ENCODE data around the gene SH3BGRL3. TPM values are rescaled to one million over a fixed set of nuclear protein-coding genes. Genes with fewer than 3 reads are reported as not detected.
"Not testable (repeated sequence)": the region's sequence is repeated elsewhere in the genome, so short reads cannot be mapped to it uniquely, and the experiment has no call there.

Gene SH3BGRL3
- 140 TPM for total RNA-seq
- 180 TPM for polyA plus RNA-seq (ENCODE audit: insufficient read depth, low read depth, low replicate concordance)
- long read RNA-seq, donor 1, transcript SH3BGRL3-201 (3 exons, 1,661 nt) = major isoform, 92 of 129 reads
- long read RNA-seq, donor 1, partial matches to known transcripts = 33 of 129 reads
- long read RNA-seq, donor 1, other reads (novel, unspliced or antisense) = 0 of 129 reads
- long read RNA-seq, donor 2, transcript SH3BGRL3-201 (3 exons, 1,661 nt) = major isoform, 77 of 82 reads
- long read RNA-seq, donor 2, partial matches to known transcripts = 5 of 82 reads
- long read RNA-seq, donor 2, other reads (novel, unspliced or antisense) = 0 of 82 reads
- long read RNA-seq, donor 3, transcript SH3BGRL3-201 (3 exons, 1,661 nt) = major isoform, 92 of 103 reads
- long read RNA-seq, donor 3, transcript SH3BGRL3-202 (2 exons, 768 nt) = minor isoform, 6 of 103 reads
- long read RNA-seq, donor 3, partial matches to known transcripts = 5 of 103 reads
- long read RNA-seq, donor 3, other reads (novel, unspliced or antisense) = 0 of 103 reads
- long read RNA-seq, donor 4, transcript SH3BGRL3-201 (3 exons, 1,661 nt) = major isoform, 67 of 68 reads
- long read RNA-seq, donor 4, partial matches to known transcripts = 0 of 68 reads
- long read RNA-seq, donor 4, other reads (novel, unspliced or antisense) = 0 of 68 reads
- long read RNA-seq, donor 5, transcript SH3BGRL3-201 (3 exons, 1,661 nt) = major isoform, 7 of 8 reads
- long read RNA-seq, donor 5, partial matches to known transcripts = 0 of 8 reads
- long read RNA-seq, donor 5, other reads (novel, unspliced or antisense) = 0 of 8 reads
- long read RNA-seq, donor 6, transcript SH3BGRL3-201 (3 exons, 1,661 nt) = major isoform, 62 of 63 reads
- long read RNA-seq, donor 6, partial matches to known transcripts = 0 of 63 reads
- long read RNA-seq, donor 6, other reads (novel, unspliced or antisense) = 0 of 63 reads
- long read RNA-seq, donor 7, transcript SH3BGRL3-201 (3 exons, 1,661 nt) = major isoform, 99 of 110 reads
- long read RNA-seq, donor 7, partial matches to known transcripts = 1 of 110 reads
- long read RNA-seq, donor 7, other reads (novel, unspliced or antisense) = 6 of 110 reads
- long read RNA-seq, donor 8, transcript SH3BGRL3-202 (2 exons, 768 nt) = minor isoform, 6 of 151 reads
- long read RNA-seq, donor 8, transcript SH3BGRL3-201 (3 exons, 1,661 nt) = major isoform, 114 of 151 reads
- long read RNA-seq, donor 8, partial matches to known transcripts = 31 of 151 reads
- long read RNA-seq, donor 8, other reads (novel, unspliced or antisense) = 0 of 151 reads
- long read RNA-seq, donor 9, transcript SH3BGRL3-201 (3 exons, 1,661 nt) = major isoform, 55 of 61 reads
- long read RNA-seq, donor 9, partial matches to known transcripts = 5 of 61 reads
- long read RNA-seq, donor 9, other reads (novel, unspliced or antisense) = 0 of 61 reads
- long read RNA-seq, donor 10, transcript SH3BGRL3-201 (3 exons, 1,661 nt) = major isoform, 68 of 84 reads
- long read RNA-seq, donor 10, partial matches to known transcripts = 12 of 84 reads
- long read RNA-seq, donor 10, other reads (novel, unspliced or antisense) = 0 of 84 reads

DNA sequence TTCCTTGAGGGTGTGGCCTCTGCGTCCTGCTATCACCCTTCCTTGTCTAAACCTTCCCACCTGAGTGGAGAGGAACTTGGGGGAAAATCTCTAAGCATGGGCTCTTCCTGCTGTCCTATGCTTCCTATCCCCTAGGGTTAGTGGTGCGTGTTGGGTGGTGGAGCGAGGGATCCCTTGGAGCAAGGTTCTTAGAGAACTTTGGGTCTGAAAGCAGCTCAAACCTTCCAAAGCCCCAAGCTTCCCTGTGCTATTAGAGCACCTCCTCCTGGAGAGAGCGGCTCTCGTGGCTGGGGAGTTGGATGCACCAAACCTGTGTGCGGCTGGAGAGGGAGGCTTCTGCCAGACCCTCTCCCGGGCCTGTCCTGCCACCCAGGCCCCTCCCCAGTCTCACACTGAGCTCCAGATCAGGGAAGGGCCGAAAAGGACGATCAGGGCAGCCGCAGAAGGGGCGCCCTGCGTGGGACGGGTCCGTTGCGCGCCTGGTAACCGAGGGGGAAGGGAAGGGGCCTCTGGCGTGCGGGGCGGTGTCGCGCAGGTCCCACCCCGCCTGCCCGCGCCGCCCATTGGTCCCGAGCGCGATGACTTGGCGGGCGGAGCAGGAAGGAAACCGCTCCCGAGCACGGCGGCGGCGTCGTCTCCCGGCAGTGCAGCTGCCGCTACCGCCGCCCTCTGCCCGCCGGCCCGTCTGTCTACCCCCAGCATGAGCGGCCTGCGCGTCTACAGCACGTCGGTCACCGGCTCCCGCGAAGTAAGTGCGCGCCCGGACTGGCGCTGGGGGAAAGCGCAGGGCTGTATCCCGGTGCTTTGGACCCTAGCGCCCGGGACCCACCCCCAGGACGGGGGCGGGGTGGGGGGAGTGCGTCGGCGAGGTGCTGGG lies at the start of gene SH3BGRL3:
SH3BGRL3 (plus strand) TSS at position 631 of the 877 bp plus-strand sequence; CDS start at position 701, 70 bp downstream.
- H3K27me3 ChIP-seq (ENCODE audit: control insufficient read depth, insufficient read depth, low read length) = no peaks in the 10 kb centered on the region
- H3K27ac ChIP-seq (ENCODE audit: low read depth in 2 of 2, low read length in 2 of 2) = peak within 1 kb of the TSS; percentile 83 to 84
- H3K9ac ChIP-seq (ENCODE audit: low read length in 3 of 3) = peak within 1 kb of the TSS; percentile 47 to 82 (median 62)
- peak; percentile 84 to 96 (median 91) for DNase-seq
- peaks cover 9 to 39% (median 35%) of the 10 kb centered on the region in 3 donors for H3K4me1 ChIP-seq (ENCODE audit: control insufficient read depth in 2 of 3, insufficient read depth in 2 of 3, low read depth in 1 of 3, low read length in 3 of 3)
- H3K4me3 ChIP-seq (ENCODE audit: low read length in 3 of 3) = peak within 1 kb of the TSS; percentile 56 to 73 (median 62)
- TF ChIP-seq, protein P1, sequence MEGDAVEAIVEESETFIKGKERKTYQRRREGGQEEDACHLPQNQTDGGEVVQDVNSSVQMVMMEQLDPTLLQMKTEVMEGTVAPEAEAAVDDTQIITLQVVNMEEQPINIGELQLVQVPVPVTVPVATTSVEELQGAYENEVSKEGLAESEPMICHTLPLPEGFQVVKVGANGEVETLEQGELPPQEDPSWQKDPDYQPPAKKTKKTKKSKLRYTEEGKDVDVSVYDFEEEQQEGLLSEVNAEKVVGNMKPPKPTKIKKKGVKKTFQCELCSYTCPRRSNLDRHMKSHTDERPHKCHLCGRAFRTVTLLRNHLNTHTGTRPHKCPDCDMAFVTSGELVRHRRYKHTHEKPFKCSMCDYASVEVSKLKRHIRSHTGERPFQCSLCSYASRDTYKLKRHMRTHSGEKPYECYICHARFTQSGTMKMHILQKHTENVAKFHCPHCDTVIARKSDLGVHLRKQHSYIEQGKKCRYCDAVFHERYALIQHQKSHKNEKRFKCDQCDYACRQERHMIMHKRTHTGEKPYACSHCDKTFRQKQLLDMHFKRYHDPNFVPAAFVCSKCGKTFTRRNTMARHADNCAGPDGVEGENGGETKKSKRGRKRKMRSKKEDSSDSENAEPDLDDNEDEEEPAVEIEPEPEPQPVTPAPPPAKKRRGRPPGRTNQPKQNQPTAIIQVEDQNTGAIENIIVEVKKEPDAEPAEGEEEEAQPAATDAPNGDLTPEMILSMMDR (IDR thresholded peaks at IDR 0.05; ENCODE audit: borderline replicate concordance, extremely low read depth, insufficient read depth) = no peak
- no peaks in the 10 kb centered on the region for H3K9me3 ChIP-seq (ENCODE audit: control insufficient read depth in 2 of 3, insufficient read depth in 1 of 3, low read length in 3 of 3)
- intact Hi-C loops (cut with DNase I) = no loop called here
- peaks cover 0 to 2% (median 0%) of the 10 kb centered on the region in 3 donors for H3K36me3 ChIP-seq (ENCODE audit: control insufficient read depth in 2 of 3, insufficient read depth in 3 of 3, low read length in 3 of 3)
- FAIRE-seq = no peak

DNA sequence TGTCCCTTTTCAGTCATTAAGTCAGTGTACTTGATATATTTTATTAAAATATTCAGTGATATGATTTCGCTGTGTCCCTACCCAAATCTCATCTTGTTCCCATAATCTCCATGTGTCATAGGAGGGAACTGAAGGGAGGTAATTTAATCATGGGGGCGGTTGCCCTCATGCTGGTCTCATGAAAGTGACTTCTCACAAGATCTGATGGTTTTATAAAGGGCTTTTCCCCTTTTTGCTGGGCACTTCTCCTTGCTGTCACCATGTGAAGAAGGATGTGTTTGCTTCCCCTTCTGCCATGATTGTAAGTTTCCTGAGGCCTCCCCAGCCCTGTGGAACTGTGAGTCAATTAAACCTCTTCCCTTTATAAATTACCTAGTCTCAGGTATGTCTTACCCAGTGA lies 49.2 kb upstream of the SH3BGRL3 start:
- H3K4me1 ChIP-seq (ENCODE audit: control insufficient read depth in 2 of 3, insufficient read depth in 2 of 3, low read depth in 1 of 3, low read length in 3 of 3); H3K36me3 ChIP-seq (ENCODE audit: control insufficient read depth in 2 of 3, insufficient read depth in 3 of 3, low read length in 3 of 3); FAIRE-seq; H3K4me3 ChIP-seq (ENCODE audit: low read length in 3 of 3); H3K9ac ChIP-seq (ENCODE audit: low read length in 3 of 3); H3K27ac ChIP-seq (ENCODE audit: low read depth in 2 of 2, low read length in 2 of 2); intact Hi-C loops (cut with DNase I); DNase-seq; H3K27me3 ChIP-seq (ENCODE audit: control insufficient read depth, insufficient read depth, low read length); H3K9me3 ChIP-seq (ENCODE audit: control insufficient read depth in 2 of 3, insufficient read depth in 1 of 3, low read length in 3 of 3): not testable (repeated sequence)

DNA sequence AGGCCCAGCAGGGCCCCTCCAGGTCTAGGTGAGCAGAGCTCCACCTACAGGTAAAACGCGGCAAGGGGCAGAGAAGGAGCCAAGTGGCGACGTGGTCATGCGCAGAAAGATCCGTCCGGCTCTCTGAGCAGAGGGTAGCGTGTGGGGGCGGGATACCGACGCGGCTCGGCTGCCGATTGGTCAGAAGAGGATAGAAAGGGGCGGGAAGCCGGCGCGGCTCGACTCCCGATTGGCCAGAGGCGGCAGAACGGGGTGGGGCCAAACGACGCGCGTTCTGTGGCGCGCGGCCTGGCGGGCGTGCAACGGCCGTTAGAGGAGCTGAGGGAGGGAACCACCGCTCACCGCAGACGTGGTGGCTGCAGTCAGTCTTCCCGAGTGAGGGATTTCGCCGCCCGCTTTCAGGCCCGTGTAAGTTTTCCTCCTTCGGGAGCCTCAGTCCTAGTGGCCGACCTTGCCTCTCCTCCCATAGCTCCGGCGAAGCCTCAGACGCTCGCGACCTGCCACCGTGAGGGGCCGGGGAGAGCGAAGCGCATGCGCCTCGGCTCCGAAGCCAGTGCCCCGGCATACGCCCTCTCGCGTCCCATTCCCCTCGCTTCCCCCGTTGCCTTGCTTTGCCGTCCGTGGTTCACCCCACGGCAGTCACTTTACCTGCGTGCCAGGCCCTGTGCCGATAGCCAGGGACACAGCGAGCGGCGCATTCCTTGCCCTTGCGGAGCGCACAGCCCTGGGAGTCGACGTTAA lies 45.8 kb upstream of the SH3BGRL3 start, which contains the start of gene CEP85:
CEP85 (plus strand) TSS at position 298 of the 741 bp plus-strand sequence. CDS start 5,584 bp downstream, outside the sequence.
- intact Hi-C loops (cut with DNase I) = no loop called here
- Histone ChIP-seq H3K9me3 (ENCODE audit: control insufficient read depth in 2 of 3, insufficient read depth in 1 of 3, low read length in 3 of 3) (no peaks in the 10 kb centered on the region), H3K4me1 (ENCODE audit: control insufficient read depth in 2 of 3, insufficient read depth in 2 of 3, low read depth in 1 of 3, low read length in 3 of 3) (peaks cover 0 to 8% (median 4%) of the 10 kb centered on the region in 3 donors), H3K27me3 (ENCODE audit: control insufficient read depth, insufficient read depth, low read length) (no peaks in the 10 kb centered on the region), H3K36me3 (ENCODE audit: control insufficient read depth in 2 of 3, insufficient read depth in 3 of 3, low read length in 3 of 3) (no peaks in the 10 kb centered on the region), H3K27ac (ENCODE audit: low read depth in 2 of 2, low read length in 2 of 2) (peak within 1 kb of the TSS; percentile 86 to 92), H3K4me3 (ENCODE audit: low read length in 3 of 3) (peak within 1 kb of the TSS; percentile 87 to 92 (median 88)), H3K9ac (ENCODE audit: low read length in 3 of 3) (peak within 1 kb of the TSS; percentile 77 to 98 (median 84))
- TF ChIP-seq, protein P1 (IDR thresholded peaks at IDR 0.05; ENCODE audit: borderline replicate concordance, extremely low read depth, insufficient read depth) = peak; percentile 82
- FAIRE-seq (peak; percentile 95), DNase-seq (peak; percentile 98 to 99 (median 99))
